Measurements from ENCODE around the gene CD38.
"Not testable (repeated sequence)": the region's sequence is repeated elsewhere in the genome, so short reads cannot be mapped to it uniquely, and the experiment has no call there.

Gene CD38

DNA sequence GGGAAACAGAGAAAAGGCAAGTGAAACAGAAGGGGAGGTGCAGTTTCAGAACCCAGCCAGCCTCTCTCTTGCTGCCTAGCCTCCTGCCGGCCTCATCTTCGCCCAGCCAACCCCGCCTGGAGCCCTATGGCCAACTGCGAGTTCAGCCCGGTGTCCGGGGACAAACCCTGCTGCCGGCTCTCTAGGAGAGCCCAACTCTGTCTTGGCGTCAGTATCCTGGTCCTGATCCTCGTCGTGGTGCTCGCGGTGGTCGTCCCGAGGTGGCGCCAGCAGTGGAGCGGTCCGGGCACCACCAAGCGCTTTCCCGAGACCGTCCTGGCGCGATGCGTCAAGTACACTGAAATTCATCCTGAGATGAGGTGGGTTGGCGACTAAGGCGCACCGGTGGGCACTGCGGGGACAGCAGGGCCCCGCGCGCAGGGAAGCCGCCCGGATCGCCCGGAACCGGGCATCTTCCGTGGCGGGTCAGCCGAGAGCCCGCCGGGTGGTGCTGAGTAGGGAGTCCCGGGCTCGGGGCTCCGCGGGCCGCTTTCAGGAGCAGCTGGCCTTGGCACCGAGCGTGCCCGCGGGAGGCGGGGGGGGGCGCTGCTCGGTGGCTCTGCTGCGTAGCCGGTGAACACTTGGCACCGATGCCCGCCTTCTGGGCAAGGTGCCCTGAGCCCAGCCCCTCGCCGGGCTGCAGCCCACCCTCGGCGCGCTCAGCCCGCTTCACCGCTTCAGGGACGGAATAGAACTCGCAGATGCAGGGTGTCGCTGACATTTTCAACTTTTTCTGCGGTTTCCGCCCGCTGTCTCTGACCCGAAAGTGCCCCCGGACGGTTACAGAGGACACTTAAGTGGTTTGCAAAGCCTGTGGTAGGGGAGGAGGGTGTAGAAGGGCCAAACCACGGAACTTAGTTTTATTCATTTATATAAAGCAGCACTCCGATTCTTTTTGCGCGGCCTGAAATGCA is at the start of gene CD38:
Gene CD38 (plus strand): TSS at position 40 of the 953 bp plus-strand sequence. CDS start 87 bp downstream, at position 127.
- DNase-seq: peak; percentile 55

DNA sequence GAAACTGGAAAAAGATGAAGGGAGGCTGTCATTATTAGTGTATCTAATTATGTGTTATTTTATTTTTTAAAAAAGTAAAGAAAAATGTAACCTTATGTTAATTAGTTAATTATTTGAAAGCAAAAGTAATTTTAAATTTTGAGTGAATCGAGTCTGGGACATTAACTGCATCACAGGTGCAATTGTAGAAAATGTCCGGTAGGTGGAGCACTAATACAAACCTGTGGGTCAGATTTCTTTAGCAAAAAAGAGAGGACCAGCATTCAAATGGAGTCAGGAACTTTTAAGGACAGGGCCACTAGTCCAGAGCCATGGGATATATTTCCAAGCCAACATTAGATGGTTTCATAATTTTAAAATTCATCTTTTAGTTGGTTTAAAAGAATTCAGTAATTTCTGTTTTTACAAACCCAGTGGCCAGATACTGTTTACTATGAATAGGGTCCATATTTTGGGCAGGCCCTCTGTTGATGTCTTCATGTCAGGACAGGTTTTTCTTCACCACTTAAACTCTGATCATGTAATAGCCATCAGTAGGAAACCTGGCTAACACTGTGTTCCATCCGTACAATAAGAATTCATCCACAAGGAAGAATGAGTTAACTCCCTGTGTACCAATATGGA is 48.1 kb upstream of the CD38 start:
- peak; percentile 65 for DNase-seq

DNA sequence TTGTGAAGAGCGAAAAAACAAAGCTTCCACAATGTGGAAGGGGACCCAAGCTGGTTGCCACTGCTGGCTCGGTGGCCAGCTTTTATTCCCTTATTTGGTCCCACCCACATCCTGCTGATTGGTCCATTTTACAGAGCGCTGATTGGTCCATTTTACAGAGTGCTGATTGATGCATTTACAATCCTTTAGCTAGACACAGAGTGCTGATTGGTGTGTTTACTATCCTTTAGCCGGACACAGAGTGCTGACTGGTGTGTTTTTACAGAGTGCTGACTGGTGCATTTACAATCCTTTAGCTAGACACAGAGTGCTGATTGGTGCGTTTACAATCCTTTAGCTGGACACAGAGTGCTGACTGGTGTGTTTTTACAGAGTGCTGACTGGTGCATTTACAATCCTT is 45.1 kb upstream of the CD38 start:
- not testable (repeated sequence) for DNase-seq

DNA sequence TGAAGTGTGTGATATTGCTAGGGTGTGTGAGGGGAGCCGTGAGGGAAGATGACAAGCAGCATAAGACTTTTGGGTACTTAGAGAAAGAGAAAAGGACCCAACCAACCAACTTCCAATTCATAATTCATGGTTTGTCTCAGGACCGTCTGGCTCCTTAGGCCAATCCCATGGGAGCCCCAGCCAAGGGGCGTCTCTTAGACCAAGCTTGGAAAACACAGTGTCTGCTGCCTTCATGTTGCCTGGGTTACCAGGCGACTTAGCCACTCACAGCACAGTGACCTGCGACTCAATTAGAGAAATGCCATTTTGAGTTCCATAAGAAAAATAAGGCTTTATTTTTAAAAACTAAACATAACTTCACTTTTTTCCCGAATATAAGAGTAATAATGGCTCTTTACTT is 42.6 kb upstream of the CD38 start:
- DNase-seq: peak; percentile 39

DNA sequence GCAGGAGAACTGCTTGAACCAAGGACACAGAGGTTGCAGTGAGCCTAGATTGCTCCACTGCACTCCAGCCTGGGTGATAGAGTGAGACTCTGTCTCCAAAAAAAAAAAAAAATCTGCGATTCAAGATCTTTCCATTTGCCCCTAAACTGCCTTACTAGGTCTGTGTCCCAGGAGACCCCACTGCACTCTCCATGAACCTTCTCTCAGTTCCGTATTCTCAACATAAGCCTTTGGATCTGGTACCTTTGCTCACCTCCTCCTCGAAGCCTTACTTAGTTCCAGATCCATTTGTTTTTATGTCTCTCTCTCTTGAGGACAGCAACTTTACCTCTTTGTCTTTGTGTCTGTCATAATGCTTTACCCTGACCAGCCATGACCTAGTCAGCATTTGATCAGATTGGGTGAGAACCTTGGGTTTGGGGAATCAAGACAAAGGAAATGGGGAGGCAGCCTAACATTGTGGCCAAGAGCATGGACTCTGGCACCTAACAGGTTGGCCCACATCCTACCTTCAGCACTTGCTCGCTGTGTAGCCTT is 41.5 kb upstream of the CD38 start:
- no peak for DNase-seq

DNA sequence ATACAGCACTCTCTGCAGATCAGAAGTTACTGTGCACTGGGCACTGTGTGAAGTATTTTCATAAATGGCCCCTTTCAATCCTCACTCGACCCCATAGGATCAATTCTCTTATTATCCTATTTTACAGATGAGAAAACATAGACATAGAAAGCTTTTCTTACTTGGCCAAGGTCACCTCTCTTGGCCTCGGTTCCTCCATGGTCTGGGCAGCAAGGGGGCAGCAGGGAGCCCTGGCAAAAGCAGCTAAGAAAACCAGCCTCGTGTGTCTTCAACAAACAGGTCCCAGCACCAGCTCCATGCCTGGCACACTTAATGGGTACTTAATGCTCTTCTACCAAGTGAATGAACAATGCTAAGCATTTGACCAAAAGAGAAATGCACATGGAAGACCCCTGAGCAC is 40.9 kb upstream of the CD38 start:
- no peak for DNase-seq

DNA sequence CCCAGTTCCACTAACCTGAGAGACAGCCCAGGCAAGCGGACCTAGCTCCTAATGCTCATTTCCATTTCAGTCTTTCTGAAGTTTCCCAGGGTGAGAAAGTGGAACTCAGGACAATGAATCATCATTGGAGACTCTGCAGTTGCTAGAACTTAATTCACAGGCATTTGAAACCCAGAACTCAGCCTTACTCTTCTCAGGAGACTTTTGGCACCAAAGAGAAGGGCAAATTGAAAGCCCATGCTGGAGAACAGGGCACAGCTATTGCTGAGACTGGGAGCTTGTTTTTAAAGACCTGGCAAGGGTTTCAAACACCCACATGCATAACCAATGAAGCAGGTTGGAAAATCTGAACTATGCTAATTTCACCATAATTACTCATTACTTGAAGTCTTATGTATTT is 39.3 kb upstream of the CD38 start:
- no peak for DNase-seq

DNA sequence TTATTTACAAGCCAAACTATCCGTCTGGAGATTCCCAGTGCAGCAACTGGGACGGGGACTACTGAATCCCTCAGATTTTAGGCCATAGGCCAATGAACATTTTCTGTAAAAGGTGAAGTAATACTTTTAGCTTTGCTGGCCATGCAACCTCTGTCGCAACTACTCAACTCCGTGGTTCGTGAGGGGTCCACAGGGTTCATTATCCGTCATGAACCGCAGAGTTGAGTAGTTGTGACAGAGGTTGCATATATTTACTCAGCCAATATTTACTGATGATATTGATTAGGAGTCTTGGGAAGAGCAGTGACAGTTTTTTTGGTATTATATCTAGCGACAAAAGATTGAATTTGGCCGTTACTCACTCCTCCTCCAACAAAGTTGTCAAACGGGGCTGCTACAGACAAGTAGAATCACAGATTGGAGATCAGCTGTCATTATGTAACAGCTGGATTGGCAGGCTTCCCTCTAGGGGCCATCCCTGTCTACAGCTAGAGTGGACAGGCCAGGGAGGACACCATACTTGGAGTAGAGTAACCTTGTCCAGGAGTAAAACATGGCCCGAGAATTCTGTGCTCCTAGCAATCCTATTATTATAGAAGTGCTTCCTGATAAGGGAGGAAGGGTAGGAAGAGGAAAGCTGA is 37.2 kb upstream of the CD38 start:
- DNase-seq: no peak

DNA sequence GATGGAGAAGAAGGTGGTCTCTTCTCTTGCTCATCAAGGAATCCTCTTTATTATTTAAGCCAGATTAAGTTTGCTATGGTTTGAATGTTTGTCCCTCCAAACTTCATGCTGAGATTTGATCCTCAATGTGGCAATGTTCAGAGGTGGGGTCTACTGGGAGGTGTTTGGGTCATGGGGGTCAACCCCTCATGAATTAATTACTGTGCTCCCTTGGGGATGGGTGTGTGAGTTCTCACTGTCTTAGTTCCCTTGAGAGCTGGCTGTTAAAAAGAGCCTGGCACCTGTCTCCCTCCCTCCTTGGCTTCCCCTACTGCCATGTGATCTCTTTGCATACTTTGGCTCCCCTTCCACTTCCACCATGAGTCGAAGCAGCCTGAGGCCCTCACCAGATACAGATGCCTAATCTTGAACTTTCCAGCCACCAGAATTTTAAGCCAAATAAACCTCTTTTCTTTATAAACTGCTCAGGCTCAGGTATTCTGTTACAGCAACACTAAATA is 36.0 kb upstream of the CD38 start:
- DNase-seq: no peak

DNA sequence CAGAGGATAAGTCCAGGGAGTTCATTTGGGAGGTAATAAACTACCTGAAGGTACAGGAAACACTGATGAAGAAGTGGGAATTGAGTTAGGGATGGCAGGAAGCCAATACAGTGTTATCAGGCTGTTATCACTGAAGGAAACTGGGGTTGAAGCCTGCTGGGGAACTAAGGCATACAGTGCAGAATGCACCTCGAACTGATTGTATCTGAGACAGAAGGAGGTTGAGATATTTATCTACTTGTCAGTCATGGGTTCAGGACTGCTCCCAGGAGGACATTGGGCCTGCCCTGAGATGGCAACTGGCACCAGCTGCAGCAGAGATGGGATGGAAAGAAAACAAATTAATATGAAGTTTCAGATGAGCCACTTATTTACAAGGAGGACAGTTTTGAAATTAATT is 35.5 kb upstream of the CD38 start:
- no peak for DNase-seq

DNA sequence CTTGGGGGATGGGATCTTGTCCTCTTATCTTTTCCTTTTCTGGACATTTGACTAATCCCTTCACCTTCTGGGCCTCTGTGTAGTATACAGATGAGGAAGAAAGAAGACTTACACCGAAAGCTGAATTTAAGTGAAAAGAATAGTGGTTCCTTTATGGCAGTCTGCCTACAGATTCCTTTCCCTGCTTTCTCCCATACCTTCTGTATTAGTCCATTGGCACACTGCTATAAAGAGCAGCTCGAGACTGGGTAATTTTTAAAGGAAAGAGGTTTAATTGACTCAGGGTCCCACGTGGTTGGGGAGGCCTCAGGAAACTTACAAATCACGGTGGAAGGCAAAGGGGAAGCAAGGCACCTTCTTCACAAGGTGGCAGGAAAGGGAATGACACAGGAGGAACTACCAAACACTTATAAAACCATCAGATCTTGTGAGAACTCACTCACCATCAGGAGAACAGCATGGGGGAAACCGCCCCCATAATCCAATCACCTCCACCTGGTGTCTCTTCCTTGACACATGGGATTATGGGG is 34.0 kb upstream of the CD38 start:
- no peak for DNase-seq

DNA sequence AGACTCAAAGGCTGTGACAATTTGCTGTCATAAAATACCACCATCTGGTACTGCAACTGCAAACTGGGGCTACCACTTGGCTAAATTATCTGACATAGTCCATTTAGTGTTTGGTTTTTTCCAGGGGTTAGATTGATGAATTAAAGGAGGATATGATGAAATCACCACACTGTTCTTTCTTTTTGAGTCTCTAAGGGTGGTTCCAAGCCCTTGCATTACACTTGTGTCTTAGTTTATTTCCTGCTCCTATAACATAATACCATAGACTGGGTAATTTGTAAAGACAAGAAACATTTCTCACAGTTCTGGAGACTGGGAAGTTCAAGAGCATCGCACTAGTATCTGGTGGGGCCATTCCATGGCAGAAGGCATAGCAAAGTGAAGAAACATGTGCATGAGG is 32.0 kb upstream of the CD38 start:
- no peak for DNase-seq

DNA sequence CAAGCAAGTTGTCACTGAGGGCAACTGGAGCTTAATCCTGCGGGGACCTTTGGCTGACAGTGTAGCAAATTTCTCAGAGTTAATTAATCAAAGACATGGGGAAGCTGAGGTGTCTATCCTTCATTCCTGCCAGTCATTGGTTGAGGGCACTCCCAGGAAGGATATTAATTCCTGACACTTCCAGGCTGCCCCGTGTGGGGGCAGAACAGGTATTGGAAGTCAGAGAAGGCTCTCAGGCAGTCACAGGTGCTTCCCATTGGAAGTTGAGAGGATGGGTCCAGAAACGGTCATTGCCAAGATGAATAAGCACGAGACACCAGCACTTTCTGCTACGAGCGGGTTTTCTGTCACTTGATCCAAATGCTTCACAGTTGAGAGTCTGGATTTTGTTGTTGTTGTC is 29.1 kb upstream of the CD38 start:
- no peak for DNase-seq

DNA sequence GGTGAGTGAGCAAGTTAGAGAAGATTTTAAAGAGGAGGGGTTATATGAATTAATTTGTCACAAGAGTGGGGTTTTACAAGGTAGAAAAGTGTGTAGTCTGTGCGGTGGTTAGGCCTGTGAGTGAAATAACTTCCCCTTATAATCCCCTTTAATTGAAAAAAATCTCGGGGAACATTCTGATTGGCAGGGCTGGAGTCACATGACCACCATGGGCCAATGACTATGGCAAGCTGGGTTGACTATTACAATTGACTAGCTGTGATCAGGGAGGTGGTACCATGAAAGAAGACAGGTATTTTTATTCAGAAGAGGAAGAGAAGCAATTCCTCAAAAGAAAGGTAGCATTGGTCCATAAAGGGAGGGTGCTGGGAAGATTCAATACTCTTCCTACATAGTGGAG is 27.0 kb upstream of the CD38 start:
- DNase-seq: no peak

DNA sequence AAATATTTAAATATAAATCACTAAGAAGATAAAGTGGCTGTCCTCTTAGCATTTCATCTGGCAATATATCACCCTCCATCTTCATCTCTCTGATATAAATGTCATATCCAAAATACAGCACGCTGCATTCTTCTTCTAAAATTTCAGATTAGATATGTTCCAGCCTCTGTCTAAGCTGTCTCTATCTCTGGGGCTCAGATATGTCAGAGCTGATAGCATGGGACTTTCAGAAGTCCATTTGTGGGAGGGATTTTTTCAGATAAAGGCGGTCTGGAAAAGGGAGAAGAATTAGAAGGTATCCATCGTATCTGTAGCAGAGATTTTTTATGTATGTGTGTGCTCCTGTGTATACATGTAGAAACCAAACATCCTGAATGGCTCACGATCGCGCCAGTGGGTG is 25.0 kb upstream of the CD38 start:
- DNase-seq: no peak

DNA sequence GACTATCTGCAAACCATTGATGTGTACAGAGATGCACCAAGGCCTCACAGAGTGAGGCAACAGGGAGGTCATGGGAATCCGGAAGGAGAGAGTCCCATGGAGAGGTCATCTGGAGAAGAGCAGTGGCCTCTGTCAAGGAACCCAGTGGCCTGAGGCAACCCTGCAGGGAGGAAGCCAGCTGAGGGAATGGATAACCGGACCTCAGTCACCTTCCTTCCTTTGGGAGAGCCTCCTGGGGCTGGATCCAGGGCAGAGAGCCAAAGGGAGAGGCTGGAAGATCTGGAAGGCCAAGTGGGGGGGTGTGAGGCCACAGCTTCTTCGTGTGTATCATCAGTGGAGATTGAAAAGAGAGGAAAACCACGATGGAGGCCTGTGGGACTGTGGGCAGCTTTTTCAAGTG is 24.3 kb upstream of the CD38 start:
- DNase-seq: no peak

DNA sequence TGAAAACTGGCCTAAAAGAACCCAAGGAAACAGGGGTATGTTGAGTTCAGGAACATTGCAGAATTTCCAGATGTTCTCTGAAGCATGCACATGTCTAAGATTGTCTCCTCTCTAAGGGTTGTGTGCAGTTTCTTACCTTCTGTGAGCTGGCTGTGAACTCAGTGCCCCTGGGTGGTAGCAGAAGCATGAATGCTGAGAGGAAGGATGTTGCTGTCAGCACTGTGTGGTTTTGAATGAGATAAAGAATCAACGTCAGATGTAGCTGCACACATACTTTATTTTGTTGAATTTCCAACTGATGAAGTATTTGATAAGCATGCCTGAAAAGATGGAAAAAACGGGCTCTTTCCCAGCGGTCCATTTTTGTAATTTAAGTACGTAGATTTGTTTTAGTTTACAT is 23.8 kb upstream of the CD38 start:
- DNase-seq: no peak

DNA sequence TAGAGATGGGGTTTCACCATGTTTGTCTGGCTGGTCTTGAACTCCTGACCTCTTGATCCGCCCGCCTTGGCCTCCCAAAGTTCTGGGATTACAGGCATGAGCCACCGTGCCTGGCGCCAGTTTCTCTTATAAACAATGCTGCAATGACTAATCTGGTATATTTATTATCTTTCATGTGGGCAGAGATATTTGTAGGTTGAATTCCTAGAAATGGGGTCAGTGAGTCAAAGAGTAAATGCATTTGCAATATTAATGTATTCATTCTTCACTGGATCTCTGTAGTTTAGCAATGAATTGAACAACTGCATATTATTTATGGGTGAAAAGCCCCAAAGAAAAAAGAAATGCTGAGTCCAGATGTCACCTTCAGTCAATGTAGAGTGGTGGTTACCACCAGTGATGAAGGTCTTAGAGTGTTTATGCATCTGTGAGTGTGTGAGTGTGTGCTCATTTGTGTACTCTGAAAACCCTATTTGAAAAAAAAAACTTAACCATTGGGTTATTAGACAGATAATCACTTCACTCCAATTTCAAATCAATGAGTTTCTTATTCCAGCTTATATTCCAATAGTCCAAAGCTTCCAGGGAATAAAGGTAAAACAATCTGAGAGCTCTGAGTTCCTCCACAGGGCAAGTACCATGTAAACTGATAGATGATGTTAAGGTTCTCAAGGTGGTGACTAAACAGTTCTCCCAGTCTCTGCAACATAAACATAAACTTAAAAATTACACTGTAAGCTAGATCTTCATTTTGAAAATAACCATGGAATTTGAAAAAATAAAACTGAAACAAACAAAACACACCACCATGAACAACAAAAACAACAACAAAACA is 22.6 kb upstream of the CD38 start:
- no peak for DNase-seq

DNA sequence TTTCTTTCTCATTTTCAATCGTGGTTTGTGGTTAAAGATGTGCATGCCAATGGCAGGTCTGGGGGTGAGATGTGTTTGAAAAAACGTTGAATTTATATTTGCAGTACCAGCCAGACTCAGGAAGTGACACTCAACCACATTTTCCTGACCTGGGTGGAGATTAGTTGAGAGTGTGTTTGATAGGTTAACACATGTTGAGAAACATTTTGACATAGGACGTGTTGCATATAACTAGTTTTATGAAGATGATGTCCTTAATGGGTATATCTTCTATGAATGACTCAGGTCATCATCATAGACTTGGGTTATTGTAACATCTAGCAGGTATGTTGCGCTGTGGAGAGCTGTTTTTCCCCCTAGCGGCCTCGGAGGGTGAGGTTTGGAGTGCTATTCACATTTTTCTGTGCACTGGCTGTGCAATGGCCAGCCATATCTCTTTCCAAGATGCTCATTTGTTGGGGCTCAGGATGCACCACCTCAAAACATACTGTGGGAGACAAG is 21.7 kb upstream of the CD38 start:
- DNase-seq: no peak

DNA sequence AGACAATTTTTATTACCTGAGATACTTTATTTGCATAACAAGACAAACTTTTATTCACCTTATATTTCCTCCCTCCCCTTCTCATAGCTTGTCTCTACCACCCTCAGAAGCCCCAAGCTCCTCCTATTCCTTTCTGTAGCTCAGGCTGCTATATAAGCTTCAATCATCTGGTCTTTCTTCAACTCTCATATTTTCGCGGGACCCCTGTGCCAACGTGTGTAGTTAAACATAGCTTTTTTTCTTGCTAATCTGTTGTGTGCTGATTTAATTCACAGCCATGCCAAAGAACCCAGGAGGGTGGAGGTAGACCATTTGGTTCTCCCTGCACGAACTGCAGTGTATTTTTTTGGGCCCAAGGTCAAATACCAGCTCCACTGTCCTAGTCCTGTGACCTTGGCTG is 21.1 kb upstream of the CD38 start:
- DNase-seq: no peak

DNA sequence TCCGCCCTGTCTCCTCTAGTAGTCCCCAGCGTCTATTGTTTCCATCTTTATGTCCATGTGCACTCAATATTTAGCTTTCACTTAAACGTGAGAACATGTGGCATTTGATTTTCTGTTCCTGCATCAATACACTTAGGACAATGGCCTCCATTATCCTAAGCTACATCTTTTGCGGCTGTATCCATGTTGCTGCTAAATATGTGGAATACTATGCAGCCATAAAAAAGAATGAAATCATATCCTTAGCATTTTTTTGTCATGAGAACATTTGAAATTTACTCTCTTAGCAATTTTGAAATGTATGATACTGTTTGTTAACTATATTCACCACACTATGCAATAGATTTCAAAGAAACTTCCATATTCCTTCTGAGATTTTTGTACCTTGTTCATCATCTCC is 19.8 kb upstream of the CD38 start:
- DNase-seq: no peak

DNA sequence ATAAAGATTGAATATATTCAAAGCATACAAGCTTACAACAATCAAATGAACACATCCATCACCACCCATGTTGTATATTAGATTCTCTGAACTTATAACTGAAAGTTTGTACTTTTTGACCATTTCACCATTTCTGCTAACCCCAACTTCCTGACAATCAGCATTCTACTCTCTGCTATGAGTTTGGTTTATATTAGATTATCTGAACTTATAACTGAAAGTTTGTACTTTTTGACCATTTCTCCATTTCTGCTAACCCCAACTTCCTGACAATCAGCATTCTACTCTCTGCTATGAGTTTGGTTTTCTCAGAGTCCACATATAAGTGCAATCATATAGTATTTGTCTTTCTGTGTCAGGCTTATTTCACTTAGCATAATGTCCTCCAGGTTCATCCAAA is 15.7 kb upstream of the CD38 start:
- not testable (repeated sequence) for DNase-seq
